Measurements from ENCODE around the gene SLC47A1.
"Not testable (repeated sequence)": the region's sequence is repeated elsewhere in the genome, so short reads cannot be mapped to it uniquely, and the experiment has no call there.

The SLC47A1 gene

DNA sequence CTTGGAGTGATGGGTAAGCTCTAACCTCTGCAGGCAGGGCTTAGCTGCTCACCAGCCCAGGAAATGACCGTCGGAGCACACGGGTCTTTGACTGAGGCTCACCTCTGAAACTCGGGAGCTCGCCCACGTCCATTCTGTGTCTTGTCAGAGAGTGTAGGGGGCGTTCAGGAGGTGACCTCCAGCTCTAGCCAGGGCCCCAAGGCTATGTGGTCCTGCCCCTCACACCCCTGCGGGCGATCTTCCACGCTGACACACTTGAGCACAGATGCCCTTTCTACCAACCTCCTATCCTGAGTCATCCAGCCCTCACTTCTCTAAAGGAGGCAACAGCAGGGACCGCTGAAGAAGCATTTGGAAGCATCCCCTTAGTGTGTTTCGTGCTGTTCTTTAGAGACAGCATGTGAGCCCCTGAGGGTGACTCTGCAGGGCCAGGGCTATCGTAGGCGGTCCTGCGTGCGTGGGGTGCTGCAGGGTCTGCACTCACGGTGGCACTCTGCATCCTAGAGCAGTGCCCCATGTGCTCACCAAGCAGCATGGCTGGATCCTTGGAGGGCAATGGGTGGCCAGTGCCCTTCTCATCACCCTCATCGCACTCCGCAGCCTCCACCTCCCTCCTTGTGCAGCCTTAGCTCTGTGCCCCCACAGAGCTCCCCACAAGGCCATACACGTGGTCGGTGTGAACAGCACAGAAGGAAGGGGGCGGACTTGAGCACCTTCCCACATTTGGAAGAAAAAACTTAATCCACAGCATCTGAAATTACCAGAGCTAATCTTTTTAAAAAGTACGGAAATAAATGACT is 33.8 kb downstream of the SLC47A1 start:
- DNase-seq (no peak), ATAC-seq (no peak)
- no peaks in the 10 kb centered on the region for H3K9me3 Mint-ChIP-seq
- peak overlapping the region in 1 of 2 donors; percentile 20 for H3K27ac Mint-ChIP-seq
- H3K4me3 Mint-ChIP-seq, result no peak overlapping the region
- peaks cover 8% of the 10 kb centered on the region for H3K27me3 Mint-ChIP-seq
- H3K4me1 Mint-ChIP-seq, result no peaks in the 10 kb centered on the region

DNA sequence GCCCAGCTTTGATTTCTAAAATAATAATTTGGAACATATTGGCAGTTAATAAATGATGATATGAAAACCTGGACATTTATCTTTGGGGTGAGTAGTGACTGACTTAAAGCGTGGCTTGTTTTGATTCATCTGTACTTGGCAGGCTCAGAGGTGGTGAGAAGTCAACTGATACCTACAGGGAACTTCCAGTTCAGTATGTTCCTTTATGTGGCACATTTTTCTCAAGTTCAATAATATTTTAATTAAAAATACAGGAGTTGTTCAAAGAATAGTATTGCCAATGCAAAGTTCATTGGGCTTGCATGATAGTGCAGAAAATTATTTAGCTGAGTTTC is 34.3 kb downstream of the SLC47A1 start:
- no peak for ATAC-seq

DNA sequence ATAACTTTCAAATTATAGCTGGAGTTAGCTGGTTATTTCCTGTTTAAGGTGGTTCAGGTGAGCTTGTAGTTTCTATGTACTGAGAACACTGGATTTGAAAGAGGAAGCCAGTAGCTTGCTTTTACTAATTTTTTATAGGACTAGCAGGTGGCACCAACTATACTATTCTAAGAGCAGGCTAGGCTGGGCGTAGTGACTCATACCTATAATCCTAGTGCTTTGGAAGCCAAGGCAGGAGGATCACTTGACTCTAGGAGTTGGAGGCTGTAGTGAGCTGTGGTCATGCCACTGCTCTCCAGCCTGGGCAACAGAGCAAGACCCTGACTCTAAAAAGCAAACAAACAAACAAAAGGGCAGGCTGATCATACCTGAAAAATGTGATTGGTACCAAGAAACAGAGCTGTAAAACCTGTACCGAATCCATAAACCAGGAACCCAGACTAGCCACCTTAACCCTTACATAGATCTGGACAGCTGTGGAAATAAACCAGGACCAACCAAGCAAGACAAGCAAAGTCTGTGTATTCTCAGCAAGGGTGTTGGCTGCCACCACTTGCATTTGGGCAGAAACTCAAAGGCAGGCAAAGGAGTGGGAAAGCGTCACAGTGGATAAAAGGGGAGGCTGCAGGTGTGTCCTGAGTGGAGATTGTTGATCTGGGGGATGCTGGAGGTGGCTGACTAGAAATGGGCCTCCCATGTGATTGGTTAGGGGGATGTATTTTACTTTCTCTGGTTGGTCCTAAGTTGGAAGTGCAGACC is 36.3 kb downstream of the SLC47A1 start:
- no peak for DNase-seq
- no peaks in the 10 kb centered on the region for H3K9me3 Mint-ChIP-seq
- H3K27ac Mint-ChIP-seq, result no peak overlapping the region
- H3K4me1 Mint-ChIP-seq, result no peaks in the 10 kb centered on the region
- H3K4me3 Mint-ChIP-seq, result no peak overlapping the region
- ATAC-seq, result no peak
- peaks cover 6% of the 10 kb centered on the region for H3K27me3 Mint-ChIP-seq

More for the DNA sequence above, 34.3 kb downstream of the SLC47A1 start:
- H3K27ac Mint-ChIP-seq, result no peak overlapping the region
- peaks cover 6% of the 10 kb centered on the region for H3K27me3 Mint-ChIP-seq
- H3K4me3 Mint-ChIP-seq, result no peak overlapping the region
- no peaks in the 10 kb centered on the region for H3K9me3 Mint-ChIP-seq
- no peak for DNase-seq
- H3K4me1 Mint-ChIP-seq, result no peaks in the 10 kb centered on the region

DNA sequence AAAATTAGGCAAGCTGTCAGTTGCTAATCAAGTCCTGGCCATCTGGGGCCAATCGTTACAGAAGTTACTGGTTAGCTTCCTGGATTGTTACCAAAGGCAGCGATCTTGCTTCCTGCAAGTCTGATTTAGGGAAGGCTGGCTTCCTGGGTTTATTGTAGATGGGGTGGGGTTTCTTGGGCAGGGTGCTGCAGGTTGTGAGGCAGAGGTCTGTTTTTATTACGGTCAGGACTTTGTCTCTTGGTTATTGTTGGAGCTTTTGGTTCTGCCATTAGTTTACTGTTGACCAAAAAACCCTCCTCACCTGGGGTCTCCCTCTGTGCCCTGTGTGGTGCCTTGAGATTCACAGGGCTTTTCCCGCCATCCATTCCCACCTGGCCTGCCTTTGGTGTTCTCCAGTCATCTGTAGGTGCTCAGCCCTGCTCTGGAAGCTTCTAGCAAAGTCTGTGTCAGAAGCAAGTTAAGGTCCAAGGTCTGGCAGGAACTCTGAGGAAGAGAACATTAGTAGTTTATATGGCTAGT is 36.9 kb downstream of the SLC47A1 start:
- Mint-ChIP-seq H3K9me3 (no peaks in the 10 kb centered on the region), H3K27ac (no peak overlapping the region), H3K27me3 (peaks cover 6% of the 10 kb centered on the region), H3K4me1 (no peaks in the 10 kb centered on the region), H3K4me3 (no peak overlapping the region)
- ATAC-seq (no peak), DNase-seq (no peak)

DNA sequence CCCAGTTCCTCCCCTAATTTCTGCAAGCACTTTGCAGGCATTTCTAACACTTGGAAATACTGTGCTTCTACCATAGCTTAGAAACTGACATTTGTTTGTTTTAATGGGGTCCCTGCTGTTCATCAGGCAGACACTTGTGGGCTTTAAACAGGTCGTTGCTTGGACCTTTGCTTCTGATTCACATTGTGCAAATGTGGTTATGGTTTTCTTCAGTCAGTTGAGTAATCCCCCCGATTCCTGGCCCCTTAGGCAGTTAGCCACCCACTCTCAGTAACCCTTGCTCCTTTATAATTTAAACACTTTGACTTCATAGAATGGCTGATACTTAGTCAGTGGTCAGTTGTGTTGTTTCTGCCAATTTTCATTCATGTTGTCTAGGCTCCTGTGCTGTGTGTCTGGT is 39.4 kb downstream of the SLC47A1 start:
- Mint-ChIP-seq H3K27me3 (peaks cover 20% of the 10 kb centered on the region), H3K27ac (no peak overlapping the region), H3K4me1 (no peaks in the 10 kb centered on the region), H3K4me3 (no peak overlapping the region), H3K9me3 (no peaks in the 10 kb centered on the region)
- no peak for DNase-seq
- ATAC-seq, result no peak

DNA sequence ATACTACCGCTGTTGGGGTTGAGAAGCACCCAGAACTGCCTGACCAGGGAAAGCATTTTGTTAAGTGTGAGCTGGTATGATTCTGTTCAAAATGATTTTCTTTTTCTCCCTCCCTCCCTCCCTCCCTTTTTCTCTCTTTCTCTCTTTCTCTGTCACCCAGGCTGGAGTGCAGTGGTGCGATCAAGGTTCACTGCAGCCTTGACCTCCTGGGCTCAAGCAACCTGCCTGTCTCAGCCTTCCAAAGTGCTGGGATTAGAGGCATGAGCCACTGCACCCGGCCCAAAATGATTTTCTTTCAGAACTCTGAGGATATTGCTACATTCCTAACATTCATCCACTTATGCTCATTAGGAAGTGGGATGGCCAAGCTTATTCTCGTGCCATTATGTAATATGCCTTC is 41.3 kb downstream of the SLC47A1 start:
- no peaks in the 10 kb centered on the region for H3K9me3 Mint-ChIP-seq
- DNase-seq (no peak), ATAC-seq (no peak)
- H3K4me1 Mint-ChIP-seq, result peaks cover 1% of the 10 kb centered on the region
- peak overlapping the region; percentile 82 to 87 for H3K27ac Mint-ChIP-seq
- peaks cover 39% of the 10 kb centered on the region for H3K27me3 Mint-ChIP-seq
- H3K4me3 Mint-ChIP-seq, result no peak overlapping the region

DNA sequence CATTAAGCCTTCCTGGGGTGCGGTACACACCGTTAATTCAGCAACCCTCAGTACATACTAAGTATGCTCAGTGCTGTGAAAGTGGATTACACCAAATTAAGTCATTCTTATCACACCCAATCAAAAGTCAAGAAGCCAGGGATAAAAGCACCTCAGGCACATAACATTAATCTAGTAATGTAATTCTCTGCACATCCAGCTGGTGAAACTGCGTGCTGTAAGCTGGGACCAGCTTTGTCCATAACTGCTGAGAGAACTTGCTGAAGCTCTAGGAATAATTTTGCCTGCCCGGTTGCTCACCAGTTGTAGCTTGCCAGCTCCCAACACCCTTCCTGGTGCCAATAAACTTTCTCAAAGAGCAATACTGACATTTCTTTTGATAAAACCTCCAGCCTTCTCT is 44.9 kb downstream of the SLC47A1 start:
- Mint-ChIP-seq H3K9me3 (no peaks in the 10 kb centered on the region), H3K4me1 (peaks cover 6% of the 10 kb centered on the region), H3K27ac (no peak overlapping the region), H3K4me3 (no peak overlapping the region), H3K27me3 (peaks cover 65% of the 10 kb centered on the region)
- ATAC-seq, result no peak
- DNase-seq, result no peak

GRCh38 chr17:19579192-19579761 is 45.6 kb downstream of the SLC47A1 start:
- H3K27ac Mint-ChIP-seq, result no peak overlapping the region
- no peaks in the 10 kb centered on the region for H3K9me3 Mint-ChIP-seq
- peak overlapping the region in 1 of 2 donors; percentile 19 for H3K4me3 Mint-ChIP-seq
- H3K4me1 Mint-ChIP-seq, result peaks cover 6% of the 10 kb centered on the region
- peaks cover 65% of the 10 kb centered on the region for H3K27me3 Mint-ChIP-seq
- DNase-seq, result no peak
- ATAC-seq, result no peak

DNA sequence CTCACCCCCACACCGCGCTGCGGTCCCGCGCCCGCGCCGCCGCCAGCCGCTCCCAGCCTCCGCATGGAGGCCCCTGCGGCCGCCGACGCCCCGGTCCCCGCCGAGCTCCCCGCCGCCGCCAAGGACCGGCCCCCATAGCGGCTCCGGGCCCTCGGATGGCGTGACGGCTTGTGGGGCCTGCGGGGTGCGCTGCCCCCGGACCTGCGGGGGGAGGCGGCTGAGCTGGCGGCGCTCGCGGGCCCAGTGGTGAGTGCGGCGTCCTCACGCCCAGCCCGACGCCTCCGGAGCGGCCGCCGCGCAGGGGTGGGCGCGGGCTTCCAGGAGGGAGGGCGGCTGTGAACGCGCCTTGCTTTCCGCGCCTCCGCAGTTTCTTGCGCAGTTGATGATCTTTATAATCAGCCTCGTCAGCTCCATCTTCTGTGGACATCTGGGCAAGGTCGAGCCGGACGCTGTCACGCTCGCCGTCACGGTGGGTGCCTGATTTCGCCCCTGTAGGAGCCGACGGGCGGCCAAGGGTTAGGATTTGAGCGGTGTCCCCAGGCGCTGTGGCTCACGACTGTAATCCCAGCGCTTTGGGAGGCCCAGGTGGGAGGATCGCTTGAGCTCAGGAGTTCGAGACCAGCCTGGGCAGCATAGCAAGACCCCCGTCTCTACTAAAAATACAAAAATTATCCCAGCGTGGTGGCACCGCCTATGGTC is 46.4 kb downstream of the SLC47A1 start:
- H3K27ac Mint-ChIP-seq, result no peak overlapping the region
- H3K27me3 Mint-ChIP-seq, result peaks cover 68% of the 10 kb centered on the region
- peak overlapping the region; percentile 56 to 67 for H3K4me3 Mint-ChIP-seq
- no peak for DNase-seq
- H3K9me3 Mint-ChIP-seq, result no peaks in the 10 kb centered on the region
- ATAC-seq, result peak; percentile 20
- H3K4me1 Mint-ChIP-seq, result peaks cover 6% of the 10 kb centered on the region

GRCh38 chr17:19580566-19580920 is 46.9 kb downstream of the SLC47A1 start:
- not testable (repeated sequence) for H3K27ac Mint-ChIP-seq, ATAC-seq, H3K4me1 Mint-ChIP-seq, H3K9me3 Mint-ChIP-seq, DNase-seq
- H3K4me3 Mint-ChIP-seq, result peak overlapping the region; percentile 56 to 67
- peaks cover 73% of the 10 kb centered on the region for H3K27me3 Mint-ChIP-seq

GRCh38 chr17:19582152-19582551 is 48.5 kb downstream of the SLC47A1 start:
- H3K4me3 Mint-ChIP-seq, ATAC-seq, H3K4me1 Mint-ChIP-seq, DNase-seq, H3K9me3 Mint-ChIP-seq: not testable (repeated sequence)
- H3K27ac Mint-ChIP-seq, result peak overlapping the region in 1 of 2 donors; percentile 6
- H3K27me3 Mint-ChIP-seq, result peaks cover 66% of the 10 kb centered on the region

DNA sequence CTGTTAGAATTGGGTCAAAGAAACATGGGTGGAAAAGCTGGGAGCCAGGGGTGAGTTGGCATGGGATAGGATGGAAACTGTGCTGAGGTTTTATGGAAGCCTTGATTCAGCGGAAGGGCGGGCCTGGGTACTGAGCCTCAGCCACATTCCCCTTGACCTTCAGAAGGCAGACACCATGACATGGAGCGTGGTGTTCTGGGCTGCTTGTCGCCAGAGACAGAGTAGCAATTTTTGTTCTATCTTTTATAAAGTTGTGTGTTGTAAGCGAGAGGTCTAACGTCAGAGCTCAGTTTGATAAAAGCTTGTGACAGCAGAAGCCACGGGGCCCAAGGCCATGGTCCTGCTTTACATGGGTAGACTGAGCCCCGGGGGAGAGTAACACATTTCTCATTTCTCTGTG is 50.2 kb downstream of the SLC47A1 start:
- Mint-ChIP-seq H3K4me3 (no peak overlapping the region), H3K9me3 (no peaks in the 10 kb centered on the region), H3K27me3 (peaks cover 52% of the 10 kb centered on the region), H3K27ac (peak overlapping the region in 1 of 2 donors; percentile 54), H3K4me1 (peaks cover 6% of the 10 kb centered on the region)
- no peak for DNase-seq
- no peak for ATAC-seq

GRCh38 chr17:19590451-19590850 is 56.8 kb downstream of the SLC47A1 start:
- H3K9me3 Mint-ChIP-seq, result no peaks in the 10 kb centered on the region
- ATAC-seq (no peak), DNase-seq (no peak)
- no peak overlapping the region for H3K27ac Mint-ChIP-seq
- H3K4me3 Mint-ChIP-seq, result no peak overlapping the region
- no peaks in the 10 kb centered on the region for H3K4me1 Mint-ChIP-seq
- H3K27me3 Mint-ChIP-seq, result peaks cover 1% of the 10 kb centered on the region

GRCh38 chr17:19590912-19591551 is 57.4 kb downstream of the SLC47A1 start:
- Mint-ChIP-seq H3K4me1 (no peaks in the 10 kb centered on the region), H3K4me3 (no peak overlapping the region), H3K9me3 (no peaks in the 10 kb centered on the region), H3K27ac (no peak overlapping the region), H3K27me3 (no peaks in the 10 kb centered on the region)
- DNase-seq, result no peak
- ATAC-seq, result no peak

DNA sequence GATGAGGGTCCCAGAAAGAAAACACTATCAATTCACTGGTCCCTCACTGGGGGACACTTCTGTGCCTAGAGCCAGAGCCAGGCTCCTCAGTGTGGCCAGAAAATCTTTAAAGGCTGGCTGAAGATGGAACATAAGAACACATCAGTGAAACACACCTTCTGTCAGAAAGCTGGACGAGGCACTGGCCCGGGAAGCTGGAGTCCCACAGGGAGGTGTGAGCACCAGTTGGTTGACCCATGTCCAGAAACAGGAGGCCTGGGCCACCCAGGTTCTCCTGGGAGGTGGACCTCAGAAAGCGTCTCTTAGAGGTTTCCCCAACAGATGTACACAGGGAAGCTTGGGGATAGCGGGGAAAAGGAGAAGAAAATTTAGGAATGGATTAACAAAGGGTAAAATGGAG is 58.7 kb downstream of the SLC47A1 start:
- Mint-ChIP-seq H3K27ac (peak overlapping the region in 1 of 2 donors; percentile 1), H3K4me3 (no peak overlapping the region), H3K4me1 (no peaks in the 10 kb centered on the region), H3K9me3 (no peaks in the 10 kb centered on the region), H3K27me3 (no peaks in the 10 kb centered on the region)
- no peak for ATAC-seq
- no peak for DNase-seq
